Ascending aorta (tissue), 2 donors: ENCODE results near the gene ECT2L. TPM values are rescaled to one million over a fixed set of nuclear protein-coding genes. Genes with fewer than 3 reads are reported as not detected.
A peak's percentile ranks its signal among the peaks of the same experiment; 100 is the strongest.

Experiments
- DNase-seq, 2 donors: peaks; one replicate each; pipeline ENCODE4 v3.0.0-alpha.2; 2019; ENCODE audit warnings: low spot score in 2 of 2
- H3K27ac ChIP-seq, 2 donors: fragments of 200-600 bp; sonication (generic); one replicate each; pipeline ENCODE4 v1.5.1; 2016 to 2017; ENCODE audit warnings: mild to moderate bottlenecking in 1 of 2
- H3K27me3 ChIP-seq: fragments of 200-600 bp; sonication (generic); one replicate; pipeline ENCODE4 v1.5.1; 2017
- H3K36me3 ChIP-seq, 2 donors: fragments of 200-600 bp; sonication (generic); one replicate each; pipeline ENCODE4 v1.5.1; 2016
- H3K4me1 ChIP-seq, 2 donors: fragments of 200-600 bp; sonication (generic); one replicate each; pipeline ENCODE4 v1.5.1; 2016 to 2017; ENCODE audit warnings: mild to moderate bottlenecking in 1 of 2
- H3K4me3 ChIP-seq, 2 donors: fragments of 200-600 bp; sonication (generic); one replicate each; pipeline ENCODE4 v1.5.1; 2016 to 2017; ENCODE audit warnings: mild to moderate bottlenecking in 1 of 2
- H3K9me3 ChIP-seq, 2 donors: fragments of 200-600 bp; sonication (generic); one replicate each; pipeline ENCODE4 v1.5.1; 2016
- CTCF ChIP-seq, 3 experiments: fragments of 200-600 bp in 2 of 3; fragments of 450-650 bp in 1 of 3; sonication (generic) in 2 of 3; IDR thresholded peaks; one replicate each; pipeline ENCODE4 v1.5.1; 2016 to 2019; ENCODE audit warnings: antibody characterized with exemption in 3 of 3, mild to moderate bottlenecking in 1 of 3, moderate library complexity in 1 of 3
- intact Hi-C: fragments of 100-400 bp; cut with DNase I; formaldehyde crosslinking; loops from one replicate; pipeline ENCODE4 v1.15.1; 2023
- total RNA-seq: library from RNA; depleted of rRNA; stranded (reverse); fragments of >200 nt; gene quantifications from one replicate; pipeline ENCODE4 v1.1.0, GENCODE V29; 2016

ECT2L gene
- total RNA-seq, 1 donor from 2014 or later: not detected

- intact Hi-C loops: no loop called here
- Histone ChIP-seq H3K27ac (no peak overlapping the region), H3K27me3 (no peaks in the 10 kb centered on the region), H3K4me1 (no peaks in the 10 kb centered on the region), H3K4me3 (no peak overlapping the region), H3K36me3 (no peaks in the 10 kb centered on the region), H3K9me3 (no peaks in the 10 kb centered on the region)
- DNase-seq: no peak
- TF ChIP-seq CTCF (IDR thresholded peaks at IDR 0.05): no peak
Observed at GRCh38 chr6:138865480-138866109, 69.7 kb downstream of the ECT2L start.

- intact Hi-C loops: no loop called here
- no peak for TF ChIP-seq CTCF (IDR thresholded peaks at IDR 0.05)
- no peak overlapping the region for H3K27ac ChIP-seq
Observed at GRCh38 chr6:138868181-138868580, 72.3 kb downstream of the ECT2L start.

GRCh38 chr6:138869398-138869797 is 73.5 kb downstream of the ECT2L start:
- Histone ChIP-seq H3K27me3 (no peaks in the 10 kb centered on the region), H3K36me3 (no peaks in the 10 kb centered on the region), H3K4me1 (no peaks in the 10 kb centered on the region), H3K4me3 (no peak overlapping the region), H3K9me3 (no peaks in the 10 kb centered on the region), H3K27ac (peak overlapping the region in 1 of 2 donors; percentile 20)
- intact Hi-C loops: no loop called here
- TF ChIP-seq CTCF (IDR thresholded peaks at IDR 0.05): no peak
- DNase-seq: no peak

More at GRCh38 chr6:138868181-138868580, 72.3 kb downstream of the ECT2L start:
- no peak overlapping the region for H3K4me3 ChIP-seq
- H3K9me3 ChIP-seq: no peaks in the 10 kb centered on the region
- no peaks in the 10 kb centered on the region for H3K36me3 ChIP-seq
- no peaks in the 10 kb centered on the region for H3K27me3 ChIP-seq
- no peak for DNase-seq
- no peaks in the 10 kb centered on the region for H3K4me1 ChIP-seq

GRCh38 chr6:138873191-138873590 is 77.3 kb downstream of the ECT2L start:
- Histone ChIP-seq H3K9me3 (no peaks in the 10 kb centered on the region), H3K4me3 (no peak overlapping the region), H3K27me3 (no peaks in the 10 kb centered on the region), H3K4me1 (no peaks in the 10 kb centered on the region), H3K27ac (no peak overlapping the region), H3K36me3 (no peaks in the 10 kb centered on the region)
- no peak for DNase-seq
- intact Hi-C loops: no loop called here
- no peak for TF ChIP-seq CTCF (IDR thresholded peaks at IDR 0.05)

GRCh38 chr6:138882369-138883017 is 86.6 kb downstream of the ECT2L start:
- DNase-seq: no peak
- H3K9me3 ChIP-seq: no peaks in the 10 kb centered on the region
- H3K36me3 ChIP-seq: no peaks in the 10 kb centered on the region
- H3K4me3 ChIP-seq: no peak overlapping the region
- H3K27me3 ChIP-seq: no peaks in the 10 kb centered on the region
- intact Hi-C loops: no loop called here
- H3K27ac ChIP-seq: no peak overlapping the region
- no peak for TF ChIP-seq CTCF (IDR thresholded peaks at IDR 0.05)
- no peaks in the 10 kb centered on the region for H3K4me1 ChIP-seq
